ENCODE results near the gene BABAM2.

The BABAM2 gene

DNA sequence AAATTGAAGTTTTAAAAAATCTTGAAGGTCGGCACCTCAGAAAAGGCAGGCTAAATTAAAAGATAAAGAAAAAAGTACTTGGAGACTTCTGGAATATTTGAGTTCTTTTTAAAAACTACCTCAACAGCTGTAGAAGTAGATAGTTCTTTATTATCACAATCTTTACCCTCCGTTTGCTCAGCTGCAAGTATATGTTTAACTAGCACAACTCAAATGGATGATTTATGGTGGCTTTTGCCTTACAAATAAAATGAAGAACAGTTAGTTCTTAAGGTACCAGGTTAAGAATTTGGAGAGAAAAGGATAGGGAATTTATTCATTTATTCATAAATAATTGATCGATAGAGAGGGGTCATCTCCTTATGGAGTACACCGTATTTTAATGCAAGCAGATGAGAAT lies 264.6 kb downstream of the BABAM2 start:
- no peak for DNase-seq

DNA sequence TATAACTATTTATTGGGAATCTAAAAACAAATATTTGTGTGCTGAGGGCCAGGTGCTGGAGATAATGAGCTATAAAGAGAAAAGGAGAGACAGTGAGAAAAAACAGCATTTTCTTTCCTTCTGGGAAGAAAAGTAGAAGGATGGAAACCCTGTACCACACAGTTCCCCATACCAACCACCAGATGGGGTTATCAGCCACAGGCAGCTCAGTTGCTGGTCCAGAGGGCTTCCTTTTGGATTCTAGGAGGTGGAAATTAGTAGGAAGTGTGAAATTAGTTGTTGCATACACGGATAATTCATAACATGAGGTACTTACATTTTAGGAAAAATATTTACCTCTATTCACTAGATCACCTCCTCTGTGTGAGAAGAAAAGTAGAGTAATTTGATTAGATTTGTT lies 265.1 kb downstream of the BABAM2 start:
- TF ChIP-seq, protein P1, sequence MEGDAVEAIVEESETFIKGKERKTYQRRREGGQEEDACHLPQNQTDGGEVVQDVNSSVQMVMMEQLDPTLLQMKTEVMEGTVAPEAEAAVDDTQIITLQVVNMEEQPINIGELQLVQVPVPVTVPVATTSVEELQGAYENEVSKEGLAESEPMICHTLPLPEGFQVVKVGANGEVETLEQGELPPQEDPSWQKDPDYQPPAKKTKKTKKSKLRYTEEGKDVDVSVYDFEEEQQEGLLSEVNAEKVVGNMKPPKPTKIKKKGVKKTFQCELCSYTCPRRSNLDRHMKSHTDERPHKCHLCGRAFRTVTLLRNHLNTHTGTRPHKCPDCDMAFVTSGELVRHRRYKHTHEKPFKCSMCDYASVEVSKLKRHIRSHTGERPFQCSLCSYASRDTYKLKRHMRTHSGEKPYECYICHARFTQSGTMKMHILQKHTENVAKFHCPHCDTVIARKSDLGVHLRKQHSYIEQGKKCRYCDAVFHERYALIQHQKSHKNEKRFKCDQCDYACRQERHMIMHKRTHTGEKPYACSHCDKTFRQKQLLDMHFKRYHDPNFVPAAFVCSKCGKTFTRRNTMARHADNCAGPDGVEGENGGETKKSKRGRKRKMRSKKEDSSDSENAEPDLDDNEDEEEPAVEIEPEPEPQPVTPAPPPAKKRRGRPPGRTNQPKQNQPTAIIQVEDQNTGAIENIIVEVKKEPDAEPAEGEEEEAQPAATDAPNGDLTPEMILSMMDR (IDR thresholded peaks at IDR 0.05; ENCODE audit: low read depth, low read length), result peak; percentile 91

More for the DNA sequence above, 264.6 kb downstream of the BABAM2 start:
- Histone ChIP-seq H3K27ac (no peak overlapping the region), H3K27me3 (ENCODE audit: insufficient read depth, low read depth, severe bottlenecking) (peaks cover 4% of the 10 kb centered on the region), H3K4me3 (ENCODE audit: low read depth, low read length) (no peak overlapping the region), H3K9me3 (ENCODE audit: severe bottlenecking) (peaks cover 4% of the 10 kb centered on the region), H3K36me3 (no peaks in the 10 kb centered on the region)
- TF ChIP-seq, protein P1 (IDR thresholded peaks at IDR 0.05; ENCODE audit: low read depth, low read length), result no peak

DNA sequence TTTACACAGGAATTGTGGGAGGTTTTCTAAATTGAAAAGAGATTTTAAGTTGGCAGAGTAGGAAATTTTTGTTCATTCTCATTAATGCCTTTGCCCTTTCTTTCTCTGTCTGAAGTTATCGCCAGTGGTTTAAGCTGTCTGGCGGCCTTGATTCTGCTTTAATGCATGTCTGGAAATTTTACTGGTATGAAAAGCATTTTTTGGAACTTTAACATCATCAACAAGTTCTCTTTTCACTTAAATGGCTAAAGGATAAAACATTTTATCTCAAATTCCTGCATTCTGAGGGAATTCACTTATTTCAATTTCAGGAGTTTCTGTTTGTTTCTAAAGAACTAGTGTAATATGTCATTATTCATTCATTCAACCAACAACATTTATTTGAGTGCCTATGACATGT lies 268.3 kb downstream of the BABAM2 start:
- TF ChIP-seq, protein P1 (IDR thresholded peaks at IDR 0.05; ENCODE audit: low read depth, low read length), result no peak
- Histone ChIP-seq H3K27ac (no peak overlapping the region), H3K4me3 (ENCODE audit: low read depth, low read length) (no peak overlapping the region), H3K27me3 (ENCODE audit: insufficient read depth, low read depth, severe bottlenecking) (no peaks in the 10 kb centered on the region), H3K9me3 (ENCODE audit: severe bottlenecking) (peaks cover 4% of the 10 kb centered on the region), H3K36me3 (no peaks in the 10 kb centered on the region)
- no peak for DNase-seq

More for the DNA sequence above, 265.1 kb downstream of the BABAM2 start:
- no peak overlapping the region for H3K27ac ChIP-seq
- peak; percentile 62 for DNase-seq
- no peak overlapping the region for H3K4me3 ChIP-seq (ENCODE audit: low read depth, low read length)
- H3K27me3 ChIP-seq (ENCODE audit: insufficient read depth, low read depth, severe bottlenecking), result no peaks in the 10 kb centered on the region
- peaks cover 4% of the 10 kb centered on the region for H3K9me3 ChIP-seq (ENCODE audit: severe bottlenecking)
- no peaks in the 10 kb centered on the region for H3K36me3 ChIP-seq

DNA sequence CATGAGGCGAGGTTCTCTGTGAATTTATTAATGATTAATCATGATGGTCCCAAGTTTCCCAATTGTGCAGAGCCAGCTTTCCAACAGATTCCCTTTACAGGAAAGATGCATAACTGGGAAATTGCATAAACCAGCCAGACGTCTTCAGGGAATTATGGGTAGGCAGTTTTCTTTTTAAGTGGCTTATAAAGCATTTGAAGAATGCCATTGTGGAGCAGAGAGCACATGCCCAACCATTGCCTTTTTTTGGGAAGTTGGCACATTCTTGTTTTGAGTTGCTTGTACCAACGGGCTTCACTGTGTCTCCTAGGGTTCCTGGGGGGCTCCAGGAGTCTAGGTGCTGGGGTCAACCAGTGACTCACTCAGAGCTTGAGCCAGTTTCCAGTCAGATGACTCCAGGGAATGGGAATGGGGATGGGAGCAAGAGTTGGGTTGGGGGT lies 270.5 kb downstream of the BABAM2 start:
- Histone ChIP-seq H3K36me3 (no peaks in the 10 kb centered on the region), H3K27me3 (ENCODE audit: insufficient read depth, low read depth, severe bottlenecking) (no peaks in the 10 kb centered on the region), H3K9me3 (ENCODE audit: severe bottlenecking) (peaks cover 2% of the 10 kb centered on the region), H3K27ac (no peak overlapping the region), H3K4me3 (ENCODE audit: low read depth, low read length) (no peak overlapping the region)
- TF ChIP-seq, protein P1 (IDR thresholded peaks at IDR 0.05; ENCODE audit: low read depth, low read length), result no peak
- no peak for DNase-seq

DNA sequence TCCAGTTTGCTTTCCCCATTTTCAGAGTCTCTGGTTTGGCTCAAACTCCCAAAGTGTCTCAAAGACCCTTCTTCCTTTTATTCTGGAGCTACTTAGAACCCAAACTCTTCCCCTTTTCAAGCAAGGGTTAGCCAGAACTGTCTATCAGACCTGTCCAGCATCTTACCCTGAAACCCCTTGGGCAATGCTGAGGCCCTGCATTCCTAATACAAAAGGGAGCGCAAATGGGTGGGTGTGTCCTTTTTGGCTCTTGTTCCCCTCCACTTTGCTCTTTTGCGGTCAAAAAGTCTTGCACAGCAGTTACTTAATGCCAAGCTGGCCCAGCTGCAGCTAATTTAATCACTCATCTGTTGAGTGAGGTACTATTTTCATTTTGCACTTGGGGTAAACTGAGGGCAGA lies 270.9 kb downstream of the BABAM2 start:
- H3K36me3 ChIP-seq, result no peaks in the 10 kb centered on the region
- no peak for DNase-seq
- TF ChIP-seq, protein P1 (IDR thresholded peaks at IDR 0.05; ENCODE audit: low read depth, low read length), result no peak
- no peaks in the 10 kb centered on the region for H3K9me3 ChIP-seq (ENCODE audit: severe bottlenecking)
- no peaks in the 10 kb centered on the region for H3K27me3 ChIP-seq (ENCODE audit: insufficient read depth, low read depth, severe bottlenecking)
- no peak overlapping the region for H3K4me3 ChIP-seq (ENCODE audit: low read depth, low read length)
- H3K27ac ChIP-seq, result no peak overlapping the region

DNA sequence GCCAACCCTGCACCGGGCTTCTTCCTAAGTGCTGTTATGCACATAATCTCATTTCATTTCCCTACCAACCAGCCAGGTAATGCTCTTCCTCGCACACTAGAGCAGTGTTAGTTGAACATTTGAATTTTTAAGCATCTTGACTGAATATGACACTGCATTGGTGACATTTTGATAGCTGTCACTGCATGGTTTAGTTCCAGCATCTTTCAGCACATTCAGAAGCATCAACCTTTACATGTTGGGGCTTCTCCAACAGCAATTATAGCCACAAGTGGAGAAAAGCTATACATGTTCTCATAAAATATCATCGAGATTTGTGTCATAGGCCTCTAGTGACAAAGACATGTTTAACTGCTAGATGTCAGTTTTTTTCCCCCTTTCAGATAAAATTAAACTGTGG lies 272.0 kb downstream of the BABAM2 start:
- Histone ChIP-seq H3K4me3 (ENCODE audit: low read depth, low read length) (no peak overlapping the region), H3K27ac (no peak overlapping the region), H3K36me3 (no peaks in the 10 kb centered on the region), H3K27me3 (ENCODE audit: insufficient read depth, low read depth, severe bottlenecking) (no peaks in the 10 kb centered on the region), H3K9me3 (ENCODE audit: severe bottlenecking) (no peaks in the 10 kb centered on the region)
- DNase-seq, result no peak
- TF ChIP-seq, protein P1 (IDR thresholded peaks at IDR 0.05; ENCODE audit: low read depth, low read length), result no peak

Measured in WERI-Rb-1 (cell line).